Cerebellar nuclear complex (tissue), 1 donor: ENCODE results near the gene PCDHGC3.
A peak's percentile ranks its signal among the peaks of the same experiment; 100 is the strongest.
"Not testable (repeated sequence)": the region's sequence is repeated elsewhere in the genome, so short reads cannot be mapped to it uniquely, and the experiment has no call there.

Experiments
- DNase-seq, 2 experiments: peaks; one replicate each; lab custom pipeline; 2025; lab: John Stamatoyannopoulos, UW

The PCDHGC3 gene

GRCh38 chr5:141475625-141476131 is at the start of gene PCDHGC3:
Gene PCDHGC3 (plus strand): TSS chr5:141475966. CDS start chr5:141476117, 151 bp downstream.
- peak; percentile 56 to 94 for DNase-seq

GRCh38 chr5:141427783-141428426 is 47.9 kb upstream of the PCDHGC3 start:
- no peak for DNase-seq

DNA sequence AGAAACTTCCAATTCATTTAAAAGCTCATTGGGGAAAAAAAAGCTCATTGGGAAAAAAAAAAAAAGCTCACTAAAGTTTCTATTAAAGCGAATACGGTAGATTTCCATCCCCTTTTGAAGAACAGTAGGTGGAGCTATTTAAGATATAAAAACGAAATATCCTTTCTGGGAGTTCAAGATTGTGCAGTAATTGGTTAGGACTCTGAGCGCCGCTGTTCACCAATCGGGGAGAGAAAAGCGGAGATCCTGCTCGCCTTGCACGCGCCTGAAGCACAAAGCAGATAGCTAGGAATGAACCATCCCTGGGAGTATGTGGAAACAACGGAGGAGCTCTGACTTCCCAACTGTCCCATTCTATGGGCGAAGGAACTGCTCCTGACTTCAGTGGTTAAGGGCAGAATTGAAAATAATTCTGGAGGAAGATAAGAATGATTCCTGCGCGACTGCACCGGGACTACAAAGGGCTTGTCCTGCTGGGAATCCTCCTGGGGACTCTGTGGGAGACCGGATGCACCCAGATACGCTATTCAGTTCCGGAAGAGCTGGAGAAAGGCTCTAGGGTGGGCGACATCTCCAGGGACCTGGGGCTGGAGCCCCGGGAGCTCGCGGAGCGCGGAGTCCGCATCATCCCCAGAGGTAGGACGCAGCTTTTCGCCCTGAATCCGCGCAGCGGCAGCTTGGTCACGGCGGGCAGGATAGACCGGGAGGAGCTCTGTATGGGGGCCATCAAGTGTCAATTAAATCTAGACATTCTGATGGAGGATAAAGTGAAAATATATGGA is 45.2 kb upstream of the PCDHGC3 start, which contains the start of gene PCDHGA12:
Gene PCDHGA12 (plus strand): TSS at position 176 of the 782 bp plus-strand sequence. CDS start 253 bp downstream, at position 429.
- DNase-seq, result no peak

DNA sequence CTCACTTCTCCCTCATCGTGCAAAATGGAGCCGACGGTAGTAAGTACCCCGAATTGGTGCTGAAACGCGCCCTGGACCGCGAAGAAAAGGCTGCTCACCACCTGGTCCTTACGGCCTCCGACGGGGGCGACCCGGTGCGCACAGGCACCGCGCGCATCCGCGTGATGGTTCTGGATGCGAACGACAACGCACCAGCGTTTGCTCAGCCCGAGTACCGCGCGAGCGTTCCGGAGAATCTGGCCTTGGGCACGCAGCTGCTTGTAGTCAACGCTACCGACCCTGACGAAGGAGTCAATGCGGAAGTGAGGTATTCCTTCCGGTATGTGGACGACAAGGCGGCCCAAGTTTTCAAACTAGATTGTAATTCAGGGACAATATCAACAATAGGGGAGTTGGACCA is 44.5 kb upstream of the PCDHGC3 start:
- DNase-seq, result no peak

GRCh38 chr5:141432308-141432707 is 43.5 kb upstream of the PCDHGC3 start:
- not testable (repeated sequence) for DNase-seq

- not testable (repeated sequence) for DNase-seq
These were observed 43.0 kb upstream of the PCDHGC3 start for GRCh38 chr5:141432726-141433125.

DNA sequence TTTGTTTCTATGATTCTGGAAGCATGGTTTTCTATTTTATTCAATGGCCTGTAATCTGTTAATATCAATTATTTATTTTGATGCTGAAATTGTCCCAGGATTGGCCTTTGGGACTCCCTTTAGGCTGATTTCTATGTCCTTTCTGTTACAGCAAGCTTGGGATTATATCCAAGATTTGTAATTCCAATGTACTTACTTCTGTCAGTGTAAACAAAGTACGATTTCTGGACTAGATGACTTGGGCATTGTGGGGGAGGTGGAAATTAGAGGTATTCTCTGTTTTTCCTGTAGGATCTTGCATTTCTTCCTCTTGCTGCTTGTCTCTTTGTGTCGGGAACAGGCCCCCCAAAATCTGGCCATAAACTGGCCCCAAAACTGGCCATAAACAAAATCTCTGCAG is 41.8 kb upstream of the PCDHGC3 start:
- no peak for DNase-seq

GRCh38 chr5:141437221-141437620 is 38.5 kb upstream of the PCDHGC3 start:
- DNase-seq, result no peak

GRCh38 chr5:141439411-141440141 is 36.2 kb upstream of the PCDHGC3 start:
- no peak for DNase-seq

GRCh38 chr5:141440341-141440740 is 35.4 kb upstream of the PCDHGC3 start:
- no peak for DNase-seq

DNA sequence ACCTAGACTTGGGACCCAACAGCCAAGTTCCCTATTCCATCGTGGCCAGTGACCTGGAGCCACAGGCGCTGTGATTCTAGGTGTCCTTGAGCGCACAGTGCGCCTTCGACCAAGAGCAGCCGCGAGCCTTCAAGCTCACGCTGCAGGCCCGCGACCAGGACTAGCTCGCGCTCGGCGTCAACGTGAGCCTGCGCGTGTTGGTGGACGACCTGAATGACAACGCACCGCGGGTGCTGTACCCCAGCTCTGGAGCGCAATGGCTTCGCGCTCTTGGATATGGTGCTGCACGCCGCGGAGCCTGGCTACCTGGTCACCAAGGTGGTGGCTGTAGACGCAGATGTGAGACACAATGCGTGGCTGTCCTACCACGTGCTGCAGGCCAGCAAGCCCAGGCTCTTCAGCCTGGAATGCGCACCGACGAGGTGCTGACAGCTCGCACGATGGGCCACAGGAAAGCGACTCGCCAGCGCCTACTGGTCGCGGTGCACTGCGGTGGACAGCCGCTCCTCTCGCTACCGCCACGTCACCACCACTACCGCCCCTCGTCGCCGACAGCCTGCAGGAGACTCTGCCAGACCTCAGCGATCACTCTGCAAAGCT is 34.1 kb upstream of the PCDHGC3 start:
- no peak for DNase-seq

- no peak for DNase-seq
These were observed 10.4 kb upstream of the PCDHGC3 start for GRCh38 chr5:141465351-141465750.

DNA sequence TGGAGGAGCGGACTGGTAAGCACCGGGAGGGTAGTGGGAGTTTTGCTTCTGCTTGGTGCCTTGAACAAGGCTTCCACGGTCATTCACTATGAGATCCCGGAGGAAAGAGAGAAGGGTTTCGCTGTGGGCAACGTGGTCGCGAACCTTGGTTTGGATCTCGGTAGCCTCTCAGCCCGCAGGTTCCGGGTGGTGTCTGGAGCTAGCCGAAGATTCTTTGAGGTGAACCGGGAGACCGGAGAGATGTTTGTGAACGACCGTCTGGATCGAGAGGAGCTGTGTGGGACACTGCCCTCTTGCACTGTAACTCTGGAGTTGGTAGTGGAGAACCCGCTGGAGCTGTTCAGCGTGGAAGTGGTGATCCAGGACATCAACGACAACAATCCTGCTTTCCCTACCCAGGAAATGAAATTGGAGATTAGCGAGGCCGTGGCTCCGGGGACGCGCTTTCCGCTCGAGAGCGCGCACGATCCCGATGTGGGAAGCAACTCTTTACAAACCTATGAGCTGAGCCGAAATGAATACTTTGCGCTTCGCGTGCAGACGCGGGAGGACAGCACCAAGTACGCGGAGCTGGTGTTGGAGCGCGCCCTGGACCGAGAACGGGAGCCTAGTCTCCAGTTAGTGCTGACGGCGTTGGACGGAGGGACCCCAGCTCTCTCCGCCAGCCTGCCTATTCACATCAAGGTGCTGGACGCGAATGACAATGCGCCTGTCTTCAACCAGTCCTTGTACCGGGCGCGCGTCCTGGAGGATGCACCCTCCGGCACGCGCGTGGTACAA is 556 bp downstream of the PCDHGC3 start:
- DNase-seq, result peak in 1 of 2 experiments; percentile 64

DNA sequence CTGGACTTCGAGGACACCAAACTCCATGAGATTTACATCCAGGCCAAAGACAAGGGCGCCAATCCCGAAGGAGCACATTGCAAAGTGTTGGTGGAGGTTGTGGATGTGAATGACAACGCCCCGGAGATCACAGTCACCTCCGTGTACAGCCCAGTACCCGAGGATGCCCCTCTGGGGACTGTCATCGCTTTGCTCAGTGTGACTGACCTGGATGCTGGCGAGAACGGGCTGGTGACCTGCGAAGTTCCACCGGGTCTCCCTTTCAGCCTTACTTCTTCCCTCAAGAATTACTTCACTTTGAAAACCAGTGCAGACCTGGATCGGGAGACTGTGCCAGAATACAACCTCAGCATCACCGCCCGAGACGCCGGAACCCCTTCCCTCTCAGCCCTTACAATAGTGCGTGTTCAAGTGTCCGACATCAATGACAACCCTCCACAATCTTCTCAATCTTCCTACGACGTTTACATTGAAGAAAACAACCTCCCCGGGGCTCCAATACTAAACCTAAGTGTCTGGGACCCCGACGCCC is 1.3 kb downstream of the PCDHGC3 start:
- no peak for DNase-seq

DNA sequence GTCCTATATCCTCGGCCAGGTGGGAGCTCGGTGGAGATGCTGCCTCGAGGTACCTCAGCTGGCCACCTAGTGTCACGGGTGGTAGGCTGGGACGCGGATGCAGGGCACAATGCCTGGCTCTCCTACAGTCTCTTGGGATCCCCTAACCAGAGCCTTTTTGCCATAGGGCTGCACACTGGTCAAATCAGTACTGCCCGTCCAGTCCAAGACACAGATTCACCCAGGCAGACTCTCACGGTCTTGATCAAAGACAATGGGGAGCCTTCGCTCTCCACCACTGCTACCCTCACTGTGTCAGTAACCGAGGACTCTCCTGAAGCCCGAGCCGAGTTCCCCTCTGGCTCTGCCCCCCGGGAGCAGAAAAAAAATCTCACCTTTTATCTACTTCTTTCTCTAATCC is 2.0 kb downstream of the PCDHGC3 start:
- DNase-seq, result no peak

DNA sequence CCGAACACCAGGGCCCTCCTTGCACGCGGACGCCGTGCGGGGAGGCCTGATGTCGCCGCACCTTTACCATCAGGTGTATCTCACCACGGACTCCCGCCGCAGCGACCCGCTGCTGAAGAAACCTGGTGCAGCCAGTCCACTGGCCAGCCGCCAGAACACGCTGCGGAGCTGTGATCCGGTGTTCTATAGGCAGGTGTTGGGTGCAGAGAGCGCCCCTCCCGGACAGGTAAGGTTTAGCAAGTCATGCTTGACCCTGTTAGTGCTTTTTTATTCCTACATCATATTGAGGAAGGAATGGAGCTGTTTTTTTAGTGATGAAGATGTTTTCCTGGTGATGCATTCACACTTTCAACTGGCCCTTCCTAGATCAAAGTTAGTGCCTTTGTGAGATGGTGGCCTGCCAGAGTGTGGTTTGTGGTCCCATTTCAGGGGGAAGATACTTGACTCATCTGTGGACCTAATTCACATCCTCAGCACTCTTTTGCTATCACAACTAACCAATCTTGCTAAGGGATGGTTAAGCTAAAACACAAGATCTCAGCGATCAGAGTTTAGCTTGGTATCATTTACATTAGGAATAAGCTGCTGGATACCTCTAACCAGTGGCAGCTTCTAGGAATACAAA is 2.7 kb downstream of the PCDHGC3 start:
- no peak for DNase-seq

DNA sequence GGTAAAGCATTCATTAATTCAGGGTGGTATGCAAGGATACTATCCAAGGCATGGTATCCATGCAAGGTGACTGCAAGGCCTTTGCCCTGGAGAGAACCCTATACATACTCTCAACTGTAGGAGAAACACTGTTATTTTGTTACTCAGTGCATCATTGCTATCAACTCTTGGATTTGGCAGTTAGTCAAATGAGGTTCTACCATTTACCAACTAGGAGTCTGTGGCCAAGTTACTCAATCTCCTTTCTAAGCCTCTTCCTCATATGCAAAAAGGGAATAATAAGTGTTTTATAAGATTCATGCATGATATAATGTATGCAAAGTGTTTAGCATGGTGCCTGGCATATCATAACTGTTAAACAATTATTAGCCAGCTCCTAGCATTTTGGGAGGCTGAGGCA is 4.0 kb downstream of the PCDHGC3 start:
- DNase-seq, result no peak

DNA sequence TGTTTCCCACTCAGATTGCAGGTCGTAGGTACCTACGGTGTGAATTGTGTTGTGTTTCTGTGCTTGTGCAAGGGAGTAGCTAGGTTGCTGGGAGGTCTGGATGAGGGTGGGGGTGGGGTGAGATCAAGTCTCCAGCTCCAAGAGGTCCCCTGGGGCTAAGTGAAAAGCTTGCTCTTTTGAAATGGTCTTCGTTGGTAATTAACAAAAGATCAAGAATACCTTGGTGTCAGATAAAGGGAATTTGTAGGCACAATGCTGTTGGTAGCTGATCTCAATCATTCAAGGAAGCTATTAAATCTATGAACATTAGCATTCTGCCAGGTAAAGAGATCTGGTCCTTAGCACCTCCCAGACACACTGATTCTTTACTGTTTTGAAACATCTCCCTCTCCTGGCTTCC is 8.1 kb downstream of the PCDHGC3 start:
- DNase-seq, result no peak

DNA sequence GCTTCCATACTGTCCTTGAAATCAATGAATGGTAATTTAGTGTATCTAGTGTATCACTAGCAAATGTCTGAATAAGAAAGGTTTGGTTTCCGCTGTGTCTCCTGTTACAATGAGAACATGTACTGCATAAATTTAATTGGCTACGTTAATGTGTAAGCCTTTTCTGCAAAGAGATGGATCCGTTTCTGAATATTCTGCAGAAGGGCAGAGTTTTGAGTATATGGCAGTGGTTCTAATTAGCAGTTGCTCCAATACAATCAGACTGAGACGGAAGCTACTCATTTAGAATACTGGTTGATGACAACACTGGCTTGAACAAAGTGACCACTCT is 8.5 kb downstream of the PCDHGC3 start:
- DNase-seq, result no peak

GRCh38 chr5:141484641-141485311 is 9.0 kb downstream of the PCDHGC3 start, which contains the start of gene PCDHGC4:
Gene PCDHGC4 (plus strand): TSS chr5:141485030. CDS start chr5:141485174, 144 bp downstream.
- DNase-seq, result peak; percentile 40 to 66
